GM18870 (cell line): Measurements from ENCODE around the gene ENDOU.

Experiments
- ATAC-seq: cut with Tn5 transposase; IDR thresholded peaks from one replicate; pipeline ENCODE4 v1.9.1; 2021; ENCODE audit warnings: moderate library complexity; ENCODE audit not compliant: unreplicated experiment

Gene ENDOU, protein sequence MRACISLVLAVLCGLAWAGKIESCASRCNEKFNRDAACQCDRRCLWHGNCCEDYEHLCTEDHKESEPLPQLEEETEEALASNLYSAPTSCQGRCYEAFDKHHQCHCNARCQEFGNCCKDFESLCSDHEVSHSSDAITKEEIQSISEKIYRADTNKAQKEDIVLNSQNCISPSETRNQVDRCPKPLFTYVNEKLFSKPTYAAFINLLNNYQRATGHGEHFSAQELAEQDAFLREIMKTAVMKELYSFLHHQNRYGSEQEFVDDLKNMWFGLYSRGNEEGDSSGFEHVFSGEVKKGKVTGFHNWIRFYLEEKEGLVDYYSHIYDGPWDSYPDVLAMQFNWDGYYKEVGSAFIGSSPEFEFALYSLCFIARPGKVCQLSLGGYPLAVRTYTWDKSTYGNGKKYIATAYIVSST

DNA sequence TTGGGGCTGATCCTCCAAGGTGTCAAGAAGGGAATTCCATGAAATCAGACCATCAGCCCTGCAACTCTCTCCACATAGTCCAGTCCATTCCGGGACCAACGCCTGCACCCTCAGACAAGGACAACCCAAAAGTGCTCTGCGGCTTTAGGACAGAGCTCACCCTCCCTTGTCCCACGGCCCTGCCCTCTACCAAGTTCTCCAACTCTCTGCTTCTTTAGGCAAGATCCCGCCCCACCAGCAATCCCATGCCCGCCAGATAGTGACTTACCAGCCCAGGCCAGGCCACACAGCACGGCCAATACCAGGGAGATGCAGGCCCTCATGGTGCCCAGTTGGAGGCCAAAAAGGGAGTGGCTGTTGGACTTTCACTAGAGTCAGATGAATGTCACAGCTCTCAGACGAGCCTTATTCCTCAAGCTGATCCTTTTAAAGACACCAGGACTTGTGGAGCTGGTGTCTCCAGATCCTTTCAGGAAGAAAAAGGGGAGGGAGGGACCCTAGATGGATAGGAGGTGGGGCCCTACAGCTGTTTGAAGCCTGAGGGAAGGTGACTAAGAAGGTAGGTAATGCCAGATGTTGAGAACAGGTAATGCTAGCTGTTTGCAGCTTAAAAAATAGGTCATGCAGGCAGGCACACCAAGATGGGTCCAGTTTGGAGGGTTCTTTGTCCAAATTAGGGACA, at the start of gene ENDOU:
TSS of gene ENDOU (minus strand) at position 400 of the 682 bp plus-strand sequence. CDS start at position 323, 77 bp downstream.
- ATAC-seq = no peak

DNA sequence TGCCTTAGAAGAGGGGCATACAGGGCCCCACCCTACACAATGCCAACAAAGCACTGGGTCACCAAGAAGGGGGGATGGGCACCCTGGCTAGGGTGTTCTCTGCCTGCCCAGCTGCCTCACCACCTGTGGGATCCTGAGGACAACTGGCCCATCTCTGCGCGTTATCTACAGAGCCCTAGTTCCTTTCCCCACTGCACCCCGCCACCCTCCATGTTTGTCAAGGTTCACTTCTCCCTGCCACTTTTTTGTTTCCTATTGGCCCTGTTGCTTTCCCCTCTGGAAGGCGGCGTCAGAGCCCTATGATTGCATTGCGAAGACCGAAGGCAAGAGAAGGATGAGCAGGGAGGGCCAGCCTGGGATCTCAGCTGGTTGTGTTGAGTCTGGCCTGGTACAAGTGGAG, 49.4 kb upstream of the ENDOU start:
- ATAC-seq = no peak

- no peak for ATAC-seq
Measured at GRCh38 chr12:47773858-47774580, 48.7 kb upstream of the ENDOU start.

DNA sequence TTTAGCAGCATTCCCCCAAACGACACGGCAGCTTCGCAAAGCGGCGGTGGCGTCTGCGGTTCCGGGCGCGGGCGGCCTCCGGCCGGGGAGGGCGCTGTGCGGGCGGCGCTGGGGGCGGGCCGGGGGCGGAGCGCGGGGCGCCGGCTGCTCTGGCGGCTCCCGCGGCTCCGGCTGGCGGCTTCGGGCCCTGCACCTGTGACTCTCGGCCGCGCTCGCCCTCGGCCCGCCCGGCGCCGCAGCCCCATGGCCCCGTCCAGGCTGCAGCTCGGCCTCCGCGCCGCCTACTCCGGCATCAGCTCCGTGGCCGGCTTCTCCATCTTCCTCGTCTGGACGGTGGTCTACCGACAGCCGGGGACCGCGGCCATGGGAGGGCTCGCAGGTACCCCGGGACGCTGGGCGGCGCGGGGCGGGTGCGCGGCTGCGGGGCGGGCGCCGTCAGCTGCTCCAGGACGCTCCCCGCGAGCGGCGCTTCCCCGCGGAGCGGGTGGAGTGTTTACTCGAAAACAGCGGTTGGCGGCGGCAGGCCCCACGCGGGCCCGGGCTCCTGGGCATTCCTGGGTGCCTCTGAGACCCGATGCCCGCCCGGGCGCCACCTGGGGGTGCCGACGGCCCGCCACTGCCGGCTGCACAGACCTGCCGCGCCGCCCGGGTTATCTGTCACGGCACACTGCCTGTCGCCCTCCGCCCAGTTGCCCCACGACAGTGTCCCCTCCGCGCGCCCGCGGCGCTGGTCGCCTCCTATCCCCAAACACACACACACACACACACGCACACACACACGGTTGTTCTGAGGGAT, 48.0 kb upstream of the ENDOU start, which contains the start of gene SLC48A1:
TSS of gene SLC48A1 (plus strand) at position 177 of the 796 bp plus-strand sequence. CDS start at position 244, 67 bp downstream.
- ATAC-seq = peak; percentile 47

GRCh38 chr12:47772738-47773061, 47.4 kb upstream of the ENDOU start:
- no peak for ATAC-seq

DNA sequence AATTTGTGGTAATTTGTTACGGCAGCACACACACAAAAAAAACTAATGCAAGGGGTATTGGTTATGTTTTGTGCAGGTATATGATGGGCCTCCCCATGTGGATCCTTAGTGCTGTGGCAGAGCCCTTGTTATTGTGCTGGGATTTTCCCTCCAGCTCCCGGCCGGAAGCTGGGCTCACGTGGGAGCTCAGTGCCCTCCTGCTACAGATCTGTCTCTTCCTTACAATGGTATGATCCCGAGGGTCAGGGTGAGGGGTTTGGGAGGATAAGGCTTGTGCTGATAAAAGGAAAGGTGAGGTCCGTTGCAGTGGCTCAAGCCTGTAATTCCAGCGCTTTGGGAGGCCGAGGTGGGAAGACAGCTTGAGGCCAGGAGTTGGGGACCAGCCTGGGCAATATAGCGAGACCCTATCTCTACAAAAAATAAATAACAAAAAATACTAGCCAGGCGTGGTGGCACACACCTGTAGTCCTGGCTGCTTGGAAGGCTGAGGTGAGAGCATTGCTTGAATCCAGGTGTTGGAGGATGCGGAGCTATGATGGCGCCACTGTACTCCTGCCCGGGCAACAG, 46.9 kb upstream of the ENDOU start:
- ATAC-seq = no peak

GRCh38 chr12:47771304-47771703, 46.0 kb upstream of the ENDOU start:
- ATAC-seq = no peak

DNA sequence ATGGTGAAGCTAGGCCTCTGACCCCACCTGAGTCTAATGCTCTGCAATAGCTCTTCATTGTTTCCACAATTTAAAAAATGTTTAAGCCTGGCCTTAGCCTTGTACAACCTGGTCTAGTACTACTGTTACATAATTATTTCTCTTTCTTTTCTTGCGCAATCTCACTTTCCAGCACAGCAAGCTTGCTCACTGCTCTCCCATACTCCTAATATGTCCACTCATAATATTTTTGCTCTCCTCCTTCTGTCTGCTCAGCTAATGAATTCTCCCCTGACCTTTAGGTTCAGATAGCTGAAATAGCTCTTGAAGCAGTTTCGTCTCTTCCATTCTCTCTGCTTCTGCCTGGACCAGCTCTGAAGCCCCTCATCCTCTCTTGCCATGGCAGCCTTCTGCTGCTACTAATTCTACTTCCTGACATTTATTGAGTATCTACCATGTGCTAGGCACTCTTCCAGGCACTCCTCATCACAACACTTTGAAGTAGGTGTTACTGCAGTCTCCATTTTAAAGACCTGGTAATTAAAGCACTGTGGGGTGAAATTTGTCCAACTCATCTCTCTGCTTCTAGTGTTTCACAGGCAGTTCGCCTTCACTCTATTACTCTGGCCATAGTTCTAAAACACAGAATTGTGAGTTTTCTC, 44.9 kb upstream of the ENDOU start:
- ATAC-seq = no peak

DNA sequence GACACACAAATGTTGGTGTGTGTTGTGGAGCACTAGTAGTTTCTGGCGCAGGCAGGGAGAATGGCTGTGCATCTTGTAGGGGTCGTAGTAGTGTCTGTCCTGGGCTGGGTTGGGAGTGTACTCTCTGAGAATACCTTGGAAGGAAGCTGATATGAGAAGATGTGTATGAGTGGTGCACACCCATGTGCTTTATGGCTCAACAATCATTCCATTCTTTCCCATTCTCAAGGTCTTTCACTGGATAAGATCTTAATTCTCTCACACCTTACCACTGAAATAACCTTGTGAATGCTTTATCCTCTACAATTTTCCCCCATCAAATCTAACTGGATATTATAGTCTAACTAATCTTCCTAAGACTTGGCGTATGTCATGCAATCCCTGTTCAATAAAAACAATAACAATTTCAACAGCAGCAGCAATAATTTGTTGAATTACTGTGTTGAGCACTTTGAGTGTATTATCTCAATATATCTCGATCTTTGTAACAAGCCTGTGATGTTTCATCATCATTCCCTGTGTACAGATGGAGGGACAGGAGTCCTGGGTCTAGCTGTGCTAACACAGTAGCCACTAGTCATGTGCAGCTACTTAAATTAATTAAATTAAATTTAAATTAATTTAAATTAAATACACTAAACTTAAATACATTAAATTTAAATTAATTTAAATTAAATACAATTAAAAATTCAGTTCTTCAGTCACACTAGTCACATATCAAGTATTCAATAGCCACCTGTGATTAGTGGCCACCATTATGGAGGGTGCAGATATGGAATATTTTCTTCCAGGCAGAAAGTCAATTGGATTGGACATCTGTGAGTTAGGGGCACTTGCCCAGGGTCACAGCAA, 44.2 kb upstream of the ENDOU start:
- ATAC-seq = no peak

GRCh38 chr12:47768323-47768811, 43.1 kb upstream of the ENDOU start:
- ATAC-seq = no peak

GRCh38 chr12:47767216-47767724, 42.0 kb upstream of the ENDOU start:
- no peak for ATAC-seq

DNA sequence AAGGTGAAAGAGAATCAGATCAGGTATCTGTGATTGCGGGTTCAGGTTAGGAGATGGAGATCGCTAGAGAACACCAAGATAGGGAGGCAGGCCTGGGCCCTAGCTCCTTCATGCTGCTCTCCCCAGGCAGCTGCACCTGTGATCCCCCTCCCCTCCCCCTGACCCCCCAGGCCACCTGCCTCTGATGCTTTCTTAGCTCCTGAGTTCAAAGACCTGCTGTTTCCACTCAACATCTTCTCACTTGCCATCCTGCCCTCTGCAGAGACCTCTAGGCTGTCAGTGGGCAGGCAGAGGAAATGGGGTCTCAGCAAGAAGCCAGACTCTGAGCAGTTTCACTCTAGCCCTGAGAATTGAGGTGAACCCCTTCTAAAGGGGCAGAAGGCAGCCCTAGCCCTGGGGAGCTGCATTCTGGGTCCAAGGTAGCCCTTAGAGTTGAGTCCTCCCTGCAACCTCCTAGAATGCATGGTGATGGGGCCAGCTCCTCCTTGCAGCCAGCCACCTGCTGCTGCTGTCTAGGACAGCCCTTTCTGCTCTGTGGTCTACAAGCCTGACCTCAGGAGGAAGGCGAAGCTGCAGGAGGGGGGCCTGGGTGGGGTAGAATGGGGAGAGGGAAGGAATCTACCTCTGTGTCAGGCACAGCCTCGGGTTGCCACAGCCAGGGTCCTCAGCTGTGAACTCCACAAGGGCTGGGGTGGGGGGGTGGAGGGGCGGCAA, 41.4 kb upstream of the ENDOU start:
- ATAC-seq = no peak

DNA sequence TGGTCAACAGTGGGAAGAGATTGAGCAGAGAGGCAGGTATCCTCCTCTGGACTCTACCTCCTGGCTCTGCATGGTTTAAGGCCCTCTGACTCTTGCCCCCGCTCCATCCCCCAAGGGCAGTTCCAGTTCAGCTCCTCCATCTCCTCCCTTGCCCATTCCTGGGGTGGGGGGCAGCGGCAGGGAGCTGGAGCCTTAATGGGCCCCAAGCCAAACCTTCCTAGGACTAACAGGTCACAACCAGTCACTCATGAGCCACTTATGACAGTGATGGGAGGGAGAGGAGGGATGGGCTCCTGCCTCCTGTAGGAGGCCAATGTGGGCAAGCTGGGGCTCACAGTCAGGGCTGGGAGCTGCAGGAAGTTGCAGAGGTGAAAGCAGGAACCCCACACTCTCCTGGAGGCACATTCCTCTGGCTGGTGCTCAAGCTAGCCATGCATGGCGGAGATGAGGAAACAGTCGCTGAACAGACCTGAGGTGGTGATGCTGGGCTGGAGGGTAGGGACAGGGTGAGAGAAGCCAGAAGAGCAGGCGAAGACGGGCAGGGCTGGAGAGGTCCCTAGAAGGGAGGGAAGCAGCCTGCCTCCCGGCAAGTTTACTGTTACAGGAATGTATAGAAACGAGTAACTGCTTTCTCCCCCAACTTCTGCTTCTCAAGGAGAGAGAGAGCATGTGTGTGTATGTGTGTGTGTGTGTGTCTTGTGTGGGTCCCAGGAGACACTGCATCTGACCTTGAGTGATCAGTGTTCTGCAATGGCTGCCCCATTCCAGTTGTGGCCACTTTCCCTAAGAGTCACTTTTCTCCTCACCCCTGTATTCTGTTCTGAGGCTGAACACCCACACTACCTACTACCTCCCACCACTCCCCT, 38.4 kb upstream of the ENDOU start:
- ATAC-seq = no peak

DNA sequence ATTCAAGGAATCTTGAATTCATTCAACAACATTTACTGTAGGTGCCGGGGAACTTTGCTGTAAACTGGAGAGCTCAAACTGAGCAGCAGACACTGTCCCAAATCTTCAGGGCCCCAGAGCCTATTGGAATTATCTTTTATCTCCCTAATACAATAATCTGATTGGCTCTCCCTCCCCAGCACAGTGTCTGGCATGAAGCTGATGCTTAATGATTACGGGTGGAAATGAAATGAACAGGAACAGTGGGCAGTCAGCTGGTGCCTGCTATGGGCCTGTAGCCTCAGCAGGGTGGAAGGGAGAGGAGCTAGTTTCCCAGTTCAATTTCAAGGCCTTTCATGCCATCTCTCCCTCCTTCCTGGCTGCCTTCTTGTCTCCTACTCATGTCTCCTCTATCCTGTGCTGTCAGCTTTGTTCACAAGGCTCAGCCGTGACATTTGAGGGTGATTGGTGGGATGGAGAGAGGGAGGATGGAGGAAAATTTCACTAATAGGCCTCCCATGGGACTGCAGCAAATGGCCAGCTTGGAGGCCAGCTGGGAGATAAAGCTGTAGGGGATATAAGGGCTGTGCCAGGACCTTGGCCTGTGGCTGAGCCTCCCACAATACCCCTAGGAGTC, 37.7 kb upstream of the ENDOU start:
- no peak for ATAC-seq

GRCh38 chr12:47758834-47759690, 33.8 kb upstream of the ENDOU start, which contains the start of gene RAPGEF3:
RAPGEF3 (minus strand) TSS chr12:47758880; CDS start chr12:47758556, 324 bp downstream.
- ATAC-seq = no peak

GRCh38 chr12:47758584-47758833, 33.2 kb upstream of the ENDOU start:
- no peak for ATAC-seq
